Panc1 (cell line): ENCODE results near the gene LRP1B. TPM values are rescaled to one million over a fixed set of nuclear protein-coding genes. Genes with fewer than 3 reads are reported as not detected.

Experiments used
- ATAC-seq: fragments of 200-7000 bp; cut with Tn5 transposase; 2 replicates; pipeline ENCODE4 v1.9.1; 2020; ENCODE audit warnings: mild to moderate bottlenecking, moderate library complexity
- BruUV-seq: library from RNA; stranded (reverse); fragments of 400-500 nt; replicated peaks from 2 replicates; lab custom pipeline; 2021; lab: Mats Ljungman, UMichigan
- CTCF ChIA-PET: fragments of 300-600 bp; sonication (Branson Sonifier 250); formaldehyde crosslinking; loops from one replicate; lab custom pipeline; 2022; ENCODE audit warnings: antibody characterized with exemption; lab: Charles Lee
- POLR2A ChIA-PET: fragments of 300-600 bp; sonication (Branson Sonifier 250); formaldehyde crosslinking; loops from one replicate; lab custom pipeline; 2022; ENCODE audit warnings: antibody characterized with exemption; lab: Charles Lee
- DNase-seq: peaks from one replicate; pipeline ENCODE4 v3.0.0-alpha.2; 2010; ENCODE audit warnings: low read depth, low spot score
- H3K27ac ChIP-seq: 2 replicates; pipeline ENCODE4 v1.5.1; 2011; ENCODE audit warnings: mild to moderate bottlenecking, low read length, inconsistent platforms
- H3K27me3 ChIP-seq: fragments of 200-500 bp; sonication (Bioruptor generic); 2 replicates; pipeline ENCODE4 v1.6.0; 2014; ENCODE audit warnings: low read length, inconsistent platforms; ENCODE audit not compliant: control insufficient read depth, insufficient read depth
- H3K36me3 ChIP-seq: fragments of 200-500 bp; sonication (Bioruptor generic); 2 replicates; pipeline ENCODE4 v1.5.1; 2014; ENCODE audit warnings: inconsistent platforms, mild to moderate bottlenecking, low read length, moderate library complexity; ENCODE audit not compliant: control insufficient read depth, insufficient read depth
- H3K4me1 ChIP-seq: 2 replicates; pipeline ENCODE4 v1.5.1; 2011; ENCODE audit warnings: inconsistent platforms, mild to moderate bottlenecking, low read length, moderate library complexity; ENCODE audit not compliant: control insufficient read depth, insufficient read depth
- H3K4me3 ChIP-seq, 2 experiments: 2 replicates each; pipeline ENCODE4 v1.5.1; 2011 to 2012; ENCODE audit warnings: low read depth in 2 of 2, low read length in 2 of 2, mild to moderate bottlenecking in 2 of 2, inconsistent platforms in 1 of 2, moderate library complexity in 1 of 2
- H3K9me3 ChIP-seq: fragments of 200-500 bp; sonication (Bioruptor generic); 2 replicates; pipeline ENCODE4 v1.5.1; 2014; ENCODE audit warnings: low read depth, mild to moderate bottlenecking, inconsistent platforms, low read length, moderate library complexity; ENCODE audit not compliant: control insufficient read depth, insufficient read depth
- POLR2AphosphoS5 ChIP-seq: IDR thresholded peaks from 2 replicates; pipeline ENCODE4 v1.6.1; 2012; ENCODE audit warnings: mild to moderate bottlenecking, low read depth, low read length, moderate library complexity
- REST ChIP-seq, 2 experiments: IDR thresholded peaks; 2 replicates each; pipeline ENCODE4 v1.6.1; 2011 to 2012; ENCODE audit warnings: low read depth in 2 of 2, control low read depth in 1 of 2, low read length in 1 of 2, mild to moderate bottlenecking in 1 of 2, moderate library complexity in 1 of 2; ENCODE audit not compliant: insufficient read depth in 1 of 2
- SIN3A ChIP-seq: IDR thresholded peaks from 2 replicates; pipeline ENCODE4 v1.6.1; 2012; ENCODE audit warnings: low read depth, mild to moderate bottlenecking, low read length, moderate library complexity, borderline replicate concordance; ENCODE audit not compliant: insufficient read depth
- TCF7L2 ChIP-seq: IDR thresholded peaks from 2 replicates; pipeline ENCODE4 v1.6.1; 2011; ENCODE audit warnings: mild to moderate bottlenecking, low read depth, low read length, inconsistent platforms
- in situ Hi-C: cut with HindIII; loops from 2 replicates; pipeline ENCODE4 v1.10.0; 2016; ENCODE audit warnings: low sequenced_read_pairs, low pct_unique_long_range_greater_than_20kb
- intact Hi-C: fragments of 100-400 bp; cut with micrococcal nuclease; formaldehyde crosslinking; loops from one replicate; pipeline ENCODE4 v1.10.0; 2022; ENCODE audit not compliant: unreplicated experiment
- total RNA-seq: library from RNA; stranded (reverse); gene quantifications from one replicate; pipeline ENCODE4 v1.2.1, GENCODE V29; 2021; ENCODE audit not compliant: unreplicated experiment
- TF ChIP-seq, protein P1 (sequence below): fragments of 450-650 bp; IDR thresholded peaks from 2 replicates; pipeline ENCODE4 v1.5.1; 2017; ENCODE audit warnings: mild to moderate bottlenecking

The LRP1B gene
- total RNA-seq, 1 experiment from 2014 or later: 0.54 TPM

GRCh38 chr2:140383781-140384180 is 1747.0 kb downstream of the LRP1B start:
- Histone ChIP-seq H3K4me3 (no peak overlapping the region), H3K9me3 (no peaks in the 10 kb centered on the region), H3K4me1 (no peaks in the 10 kb centered on the region), H3K27me3 (no peaks in the 10 kb centered on the region), H3K36me3 (no peaks in the 10 kb centered on the region), H3K27ac (no peak overlapping the region)
- intact Hi-C loops (no loop called here), in situ Hi-C loops (no loop called here)
- DNase-seq (no peak), ATAC-seq (no peak)
- no TSS peak for BruUV-seq
- ChIA-PET CTCF (no interaction called here), POLR2A (no interaction called here)
- TF ChIP-seq TCF7L2: no peak
- TF ChIP-seq POLR2AphosphoS5: no peak
- TF ChIP-seq, protein P1, sequence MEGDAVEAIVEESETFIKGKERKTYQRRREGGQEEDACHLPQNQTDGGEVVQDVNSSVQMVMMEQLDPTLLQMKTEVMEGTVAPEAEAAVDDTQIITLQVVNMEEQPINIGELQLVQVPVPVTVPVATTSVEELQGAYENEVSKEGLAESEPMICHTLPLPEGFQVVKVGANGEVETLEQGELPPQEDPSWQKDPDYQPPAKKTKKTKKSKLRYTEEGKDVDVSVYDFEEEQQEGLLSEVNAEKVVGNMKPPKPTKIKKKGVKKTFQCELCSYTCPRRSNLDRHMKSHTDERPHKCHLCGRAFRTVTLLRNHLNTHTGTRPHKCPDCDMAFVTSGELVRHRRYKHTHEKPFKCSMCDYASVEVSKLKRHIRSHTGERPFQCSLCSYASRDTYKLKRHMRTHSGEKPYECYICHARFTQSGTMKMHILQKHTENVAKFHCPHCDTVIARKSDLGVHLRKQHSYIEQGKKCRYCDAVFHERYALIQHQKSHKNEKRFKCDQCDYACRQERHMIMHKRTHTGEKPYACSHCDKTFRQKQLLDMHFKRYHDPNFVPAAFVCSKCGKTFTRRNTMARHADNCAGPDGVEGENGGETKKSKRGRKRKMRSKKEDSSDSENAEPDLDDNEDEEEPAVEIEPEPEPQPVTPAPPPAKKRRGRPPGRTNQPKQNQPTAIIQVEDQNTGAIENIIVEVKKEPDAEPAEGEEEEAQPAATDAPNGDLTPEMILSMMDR: no peak
- no peak for TF ChIP-seq REST (IDR thresholded peaks at IDR 0.05; ENCODE audit: insufficient read depth in 1 of 2, low read depth in 2 of 2, low read length in 1 of 2)
- TF ChIP-seq SIN3A: no peak

DNA sequence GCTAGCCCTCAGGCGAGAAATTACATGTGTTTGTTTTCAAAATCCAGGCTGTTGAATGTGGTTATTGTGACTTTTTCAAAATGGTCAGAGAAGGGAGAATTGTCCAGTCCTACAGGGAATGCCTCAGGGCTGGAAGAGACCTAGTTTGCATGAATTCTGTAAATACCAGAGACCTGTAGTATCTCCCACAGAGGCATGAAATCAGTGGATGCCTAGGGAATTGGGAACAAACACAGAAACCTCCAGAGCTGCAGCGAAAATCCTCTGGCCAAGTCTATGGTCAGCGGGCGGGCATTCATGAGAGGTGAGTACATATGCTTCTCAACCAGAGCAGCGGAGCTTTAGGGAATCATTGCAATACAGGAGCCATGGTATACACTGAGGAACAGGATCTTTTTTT is 1754.1 kb downstream of the LRP1B start:
- H3K36me3 ChIP-seq: no peaks in the 10 kb centered on the region
- DNase-seq (no peak), ATAC-seq (no peak)
- H3K4me1 ChIP-seq: no peaks in the 10 kb centered on the region
- BruUV-seq: no TSS peak
- H3K4me3 ChIP-seq: no peak overlapping the region
- no peak overlapping the region for H3K27ac ChIP-seq
- no peaks in the 10 kb centered on the region for H3K9me3 ChIP-seq
- ChIA-PET POLR2A (no interaction called here), CTCF (no interaction called here)
- no peaks in the 10 kb centered on the region for H3K27me3 ChIP-seq
- intact Hi-C loops: no loop called here
- in situ Hi-C loops: no loop called here
- TF ChIP-seq POLR2AphosphoS5 (no peak), TCF7L2 (no peak), REST (IDR thresholded peaks at IDR 0.05; ENCODE audit: insufficient read depth in 1 of 2, low read depth in 2 of 2, low read length in 1 of 2) (no peak)
